Panc1 (cell line): ENCODE measurements around the gene SPEM3. TPM values are rescaled to one million over a fixed set of nuclear protein-coding genes. Genes with fewer than 3 reads are reported as not detected.

Experiments used
- ATAC-seq: fragments of 200-7000 bp; cut with Tn5 transposase; 2 replicates; pipeline ENCODE4 v1.9.1; 2020; ENCODE audit warnings: mild to moderate bottlenecking, moderate library complexity
- BruUV-seq: library from RNA; stranded (reverse); fragments of 400-500 nt; replicated peaks from 2 replicates; lab custom pipeline; 2021; lab: Mats Ljungman, UMichigan
- CTCF ChIA-PET: fragments of 300-600 bp; sonication (Branson Sonifier 250); formaldehyde crosslinking; loops from one replicate; lab custom pipeline; 2022; ENCODE audit warnings: antibody characterized with exemption; lab: Charles Lee
- POLR2A ChIA-PET: fragments of 300-600 bp; sonication (Branson Sonifier 250); formaldehyde crosslinking; loops from one replicate; lab custom pipeline; 2022; ENCODE audit warnings: antibody characterized with exemption; lab: Charles Lee
- DNase-seq: peaks from one replicate; pipeline ENCODE4 v3.0.0-alpha.2; 2010; ENCODE audit warnings: low read depth, low spot score
- H3K27ac ChIP-seq: 2 replicates; pipeline ENCODE4 v1.5.1; 2011; ENCODE audit warnings: mild to moderate bottlenecking, low read length, inconsistent platforms
- H3K27me3 ChIP-seq: fragments of 200-500 bp; sonication (Bioruptor generic); 2 replicates; pipeline ENCODE4 v1.6.0; 2014; ENCODE audit warnings: low read length, inconsistent platforms; ENCODE audit not compliant: control insufficient read depth, insufficient read depth
- H3K36me3 ChIP-seq: fragments of 200-500 bp; sonication (Bioruptor generic); 2 replicates; pipeline ENCODE4 v1.5.1; 2014; ENCODE audit warnings: inconsistent platforms, mild to moderate bottlenecking, low read length, moderate library complexity; ENCODE audit not compliant: control insufficient read depth, insufficient read depth
- H3K4me1 ChIP-seq: 2 replicates; pipeline ENCODE4 v1.5.1; 2011; ENCODE audit warnings: inconsistent platforms, mild to moderate bottlenecking, low read length, moderate library complexity; ENCODE audit not compliant: control insufficient read depth, insufficient read depth
- H3K4me3 ChIP-seq, 2 experiments: 2 replicates each; pipeline ENCODE4 v1.5.1; 2011 to 2012; ENCODE audit warnings: low read depth in 2 of 2, low read length in 2 of 2, mild to moderate bottlenecking in 2 of 2, inconsistent platforms in 1 of 2, moderate library complexity in 1 of 2
- H3K9me3 ChIP-seq: fragments of 200-500 bp; sonication (Bioruptor generic); 2 replicates; pipeline ENCODE4 v1.5.1; 2014; ENCODE audit warnings: low read depth, mild to moderate bottlenecking, inconsistent platforms, low read length, moderate library complexity; ENCODE audit not compliant: control insufficient read depth, insufficient read depth
- POLR2AphosphoS5 ChIP-seq: IDR thresholded peaks from 2 replicates; pipeline ENCODE4 v1.6.1; 2012; ENCODE audit warnings: mild to moderate bottlenecking, low read depth, low read length, moderate library complexity
- SIN3A ChIP-seq: IDR thresholded peaks from 2 replicates; pipeline ENCODE4 v1.6.1; 2012; ENCODE audit warnings: low read depth, mild to moderate bottlenecking, low read length, moderate library complexity, borderline replicate concordance; ENCODE audit not compliant: insufficient read depth
- TCF7L2 ChIP-seq: IDR thresholded peaks from 2 replicates; pipeline ENCODE4 v1.6.1; 2011; ENCODE audit warnings: mild to moderate bottlenecking, low read depth, low read length, inconsistent platforms
- in situ Hi-C: cut with HindIII; loops from 2 replicates; pipeline ENCODE4 v1.10.0; 2016; ENCODE audit warnings: low sequenced_read_pairs, low pct_unique_long_range_greater_than_20kb
- intact Hi-C: fragments of 100-400 bp; cut with micrococcal nuclease; formaldehyde crosslinking; loops from one replicate; pipeline ENCODE4 v1.10.0; 2022; ENCODE audit not compliant: unreplicated experiment
- total RNA-seq: library from RNA; stranded (reverse); gene quantifications from one replicate; pipeline ENCODE4 v1.2.1, GENCODE V29; 2021; ENCODE audit not compliant: unreplicated experiment
- TF ChIP-seq, protein P1 (sequence below): fragments of 450-650 bp; IDR thresholded peaks from 2 replicates; pipeline ENCODE4 v1.5.1; 2017; ENCODE audit warnings: mild to moderate bottlenecking
- TF ChIP-seq, protein P2 (sequence below), 2 experiments: IDR thresholded peaks; 2 replicates each; pipeline ENCODE4 v1.6.1; 2011 to 2012; ENCODE audit warnings: low read depth in 2 of 2, control low read depth in 1 of 2, low read length in 1 of 2, mild to moderate bottlenecking in 1 of 2, moderate library complexity in 1 of 2; ENCODE audit not compliant: insufficient read depth in 1 of 2

Gene SPEM3
- total RNA-seq, 1 experiment from 2014 or later = not detected

DNA sequence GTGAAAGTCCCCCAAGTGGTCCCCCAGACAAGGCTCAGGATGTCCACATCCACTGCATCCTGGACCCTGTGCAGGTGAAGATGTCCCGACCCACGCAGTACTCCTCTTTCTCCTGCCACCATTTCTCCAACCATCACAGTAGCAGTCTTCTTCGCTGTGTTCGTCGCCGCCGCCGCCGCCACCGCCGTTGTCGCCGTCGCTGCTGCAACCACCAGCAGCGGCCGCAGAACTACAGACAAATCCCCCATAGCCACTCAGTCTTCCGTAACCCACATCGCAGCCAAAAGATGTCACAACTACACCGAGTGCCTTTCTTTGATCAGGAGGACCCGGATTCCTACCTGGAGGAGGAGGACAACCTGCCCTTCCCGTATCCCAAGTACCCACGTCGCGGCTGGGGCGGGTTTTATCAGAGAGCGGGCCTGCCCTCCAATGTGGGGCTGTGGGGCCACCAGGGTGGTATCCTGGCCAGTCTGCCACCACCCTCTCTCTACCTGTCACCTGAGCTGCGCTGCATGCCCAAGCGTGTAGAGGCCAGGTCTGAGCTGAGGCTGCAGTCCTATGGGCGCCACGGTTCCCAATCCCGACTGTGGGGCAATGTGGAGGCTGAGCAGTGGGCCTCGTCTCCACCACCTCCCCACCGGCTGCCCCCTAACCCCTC, 2.3 kb upstream of the SPEM3 start:
- no peak for DNase-seq
- H3K27ac ChIP-seq = no peak overlapping the region
- no TSS peak for BruUV-seq
- H3K4me3 ChIP-seq = no peak overlapping the region
- no peaks in the 10 kb centered on the region for H3K9me3 ChIP-seq
- TF ChIP-seq, protein P1, sequence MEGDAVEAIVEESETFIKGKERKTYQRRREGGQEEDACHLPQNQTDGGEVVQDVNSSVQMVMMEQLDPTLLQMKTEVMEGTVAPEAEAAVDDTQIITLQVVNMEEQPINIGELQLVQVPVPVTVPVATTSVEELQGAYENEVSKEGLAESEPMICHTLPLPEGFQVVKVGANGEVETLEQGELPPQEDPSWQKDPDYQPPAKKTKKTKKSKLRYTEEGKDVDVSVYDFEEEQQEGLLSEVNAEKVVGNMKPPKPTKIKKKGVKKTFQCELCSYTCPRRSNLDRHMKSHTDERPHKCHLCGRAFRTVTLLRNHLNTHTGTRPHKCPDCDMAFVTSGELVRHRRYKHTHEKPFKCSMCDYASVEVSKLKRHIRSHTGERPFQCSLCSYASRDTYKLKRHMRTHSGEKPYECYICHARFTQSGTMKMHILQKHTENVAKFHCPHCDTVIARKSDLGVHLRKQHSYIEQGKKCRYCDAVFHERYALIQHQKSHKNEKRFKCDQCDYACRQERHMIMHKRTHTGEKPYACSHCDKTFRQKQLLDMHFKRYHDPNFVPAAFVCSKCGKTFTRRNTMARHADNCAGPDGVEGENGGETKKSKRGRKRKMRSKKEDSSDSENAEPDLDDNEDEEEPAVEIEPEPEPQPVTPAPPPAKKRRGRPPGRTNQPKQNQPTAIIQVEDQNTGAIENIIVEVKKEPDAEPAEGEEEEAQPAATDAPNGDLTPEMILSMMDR = no peak
- no peak for TF ChIP-seq SIN3A
- no peak for TF ChIP-seq POLR2AphosphoS5
- TF ChIP-seq, protein P2, sequence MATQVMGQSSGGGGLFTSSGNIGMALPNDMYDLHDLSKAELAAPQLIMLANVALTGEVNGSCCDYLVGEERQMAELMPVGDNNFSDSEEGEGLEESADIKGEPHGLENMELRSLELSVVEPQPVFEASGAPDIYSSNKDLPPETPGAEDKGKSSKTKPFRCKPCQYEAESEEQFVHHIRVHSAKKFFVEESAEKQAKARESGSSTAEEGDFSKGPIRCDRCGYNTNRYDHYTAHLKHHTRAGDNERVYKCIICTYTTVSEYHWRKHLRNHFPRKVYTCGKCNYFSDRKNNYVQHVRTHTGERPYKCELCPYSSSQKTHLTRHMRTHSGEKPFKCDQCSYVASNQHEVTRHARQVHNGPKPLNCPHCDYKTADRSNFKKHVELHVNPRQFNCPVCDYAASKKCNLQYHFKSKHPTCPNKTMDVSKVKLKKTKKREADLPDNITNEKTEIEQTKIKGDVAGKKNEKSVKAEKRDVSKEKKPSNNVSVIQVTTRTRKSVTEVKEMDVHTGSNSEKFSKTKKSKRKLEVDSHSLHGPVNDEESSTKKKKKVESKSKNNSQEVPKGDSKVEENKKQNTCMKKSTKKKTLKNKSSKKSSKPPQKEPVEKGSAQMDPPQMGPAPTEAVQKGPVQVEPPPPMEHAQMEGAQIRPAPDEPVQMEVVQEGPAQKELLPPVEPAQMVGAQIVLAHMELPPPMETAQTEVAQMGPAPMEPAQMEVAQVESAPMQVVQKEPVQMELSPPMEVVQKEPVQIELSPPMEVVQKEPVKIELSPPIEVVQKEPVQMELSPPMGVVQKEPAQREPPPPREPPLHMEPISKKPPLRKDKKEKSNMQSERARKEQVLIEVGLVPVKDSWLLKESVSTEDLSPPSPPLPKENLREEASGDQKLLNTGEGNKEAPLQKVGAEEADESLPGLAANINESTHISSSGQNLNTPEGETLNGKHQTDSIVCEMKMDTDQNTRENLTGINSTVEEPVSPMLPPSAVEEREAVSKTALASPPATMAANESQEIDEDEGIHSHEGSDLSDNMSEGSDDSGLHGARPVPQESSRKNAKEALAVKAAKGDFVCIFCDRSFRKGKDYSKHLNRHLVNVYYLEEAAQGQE (IDR thresholded peaks at IDR 0.05; ENCODE audit: insufficient read depth in 1 of 2, low read depth in 2 of 2, low read length in 1 of 2) = no peak
- no peak for TF ChIP-seq TCF7L2
- no peaks in the 10 kb centered on the region for H3K36me3 ChIP-seq
- in situ Hi-C loops = no loop called here
- intact Hi-C loops = no loop called here
- H3K4me1 ChIP-seq = no peaks in the 10 kb centered on the region
- POLR2A ChIA-PET = no interaction called here
- CTCF ChIA-PET = no interaction called here
- no peaks in the 10 kb centered on the region for H3K27me3 ChIP-seq
- no peak for ATAC-seq

DNA sequence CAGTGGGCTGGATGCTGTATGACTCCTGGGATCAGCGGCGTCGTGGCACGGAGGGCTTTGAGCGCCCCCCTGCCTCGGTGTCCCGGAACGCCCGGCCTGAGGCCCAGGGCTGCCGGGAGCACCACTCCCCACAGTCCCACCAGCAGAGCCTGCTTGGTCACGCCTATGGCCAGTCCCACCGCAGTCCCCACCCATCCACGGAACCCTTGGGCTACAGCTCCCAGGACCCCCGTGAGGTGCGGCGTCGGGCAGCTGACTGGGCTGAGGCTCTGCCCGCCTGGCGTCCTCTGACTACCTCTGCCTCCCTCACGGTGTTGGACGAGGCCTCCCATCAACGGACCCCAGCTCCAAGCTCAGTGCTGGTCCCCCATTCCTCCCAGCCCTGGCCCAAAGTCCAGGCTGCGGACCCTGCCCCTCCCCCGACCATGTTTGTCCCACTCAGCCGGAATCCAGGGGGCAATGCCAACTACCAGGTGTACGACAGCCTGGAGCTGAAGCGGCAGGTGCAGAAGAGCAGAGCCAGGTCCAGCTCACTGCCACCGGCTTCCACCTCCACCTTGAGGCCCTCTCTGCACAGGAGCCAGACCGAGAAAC, 1.7 kb upstream of the SPEM3 start:
- POLR2A ChIA-PET = no interaction called here
- H3K4me3 ChIP-seq = no peak overlapping the region
- no peaks in the 10 kb centered on the region for H3K4me1 ChIP-seq
- intact Hi-C loops = no loop called here
- no peaks in the 10 kb centered on the region for H3K36me3 ChIP-seq
- DNase-seq (no peak), ATAC-seq (no peak)
- in situ Hi-C loops = no loop called here
- no peaks in the 10 kb centered on the region for H3K27me3 ChIP-seq
- TF ChIP-seq, protein P1 = no peak
- TF ChIP-seq TCF7L2 = no peak
- TF ChIP-seq, protein P2 (IDR thresholded peaks at IDR 0.05; ENCODE audit: insufficient read depth in 1 of 2, low read depth in 2 of 2, low read length in 1 of 2) = no peak
- BruUV-seq = no TSS peak
- H3K9me3 ChIP-seq = no peaks in the 10 kb centered on the region
- CTCF ChIA-PET = no interaction called here
- H3K27ac ChIP-seq = no peak overlapping the region
